WTC11 (cell line): Measurements from ENCODE around the gene GCAT.

Source experiments
- AFF4 ChIP-seq: sonication (generic); formaldehyde crosslinking; IDR thresholded peaks from 2 replicates; pipeline ENCODE4 v1.8.1; 2023; ENCODE audit warnings: mild to moderate bottlenecking, missing genetic modification reagents, borderline replicate concordance
- AR ChIP-seq: fragments of 250-450 bp; sonication (Bioruptor Pico); IDR thresholded peaks from 2 replicates; pipeline ENCODE4 v1.9.0; 2021; ENCODE audit warnings: mild to moderate bottlenecking
- ATF3 ChIP-seq: sonication (generic); formaldehyde crosslinking; conservative IDR thresholded peaks from 2 replicates; pipeline ENCODE4 v1.8.1; 2022; ENCODE audit warnings: mild to moderate bottlenecking, missing genetic modification reagents
- ATF6 ChIP-seq: sonication (generic); formaldehyde crosslinking; IDR thresholded peaks from 2 replicates; pipeline ENCODE4 v1.8.1; 2023; ENCODE audit warnings: mild to moderate bottlenecking, missing genetic modification reagents
- CTCF ChIP-seq: fragments of 200-600 bp; IDR thresholded peaks from 2 replicates; pipeline ENCODE4 v1.8.0; 2022; ENCODE audit warnings: antibody characterized with exemption
- JUN ChIP-seq: sonication (generic); formaldehyde crosslinking; IDR thresholded peaks from 2 replicates; pipeline ENCODE4 v1.8.0; 2023; ENCODE audit warnings: mild to moderate bottlenecking, missing genetic modification reagents
- MAX ChIP-seq: sonication (generic); formaldehyde crosslinking; IDR thresholded peaks from 2 replicates; pipeline ENCODE4 v1.8.0; 2022; ENCODE audit warnings: mild to moderate bottlenecking, missing genetic modification reagents
- SOX15 ChIP-seq: fragments of 250-450 bp; sonication (Bioruptor Pico); IDR thresholded peaks from 2 replicates; pipeline ENCODE4 v1.9.0; 2021; ENCODE audit warnings: mild to moderate bottlenecking
- USF2 ChIP-seq: sonication (generic); formaldehyde crosslinking; IDR thresholded peaks from 2 replicates; pipeline ENCODE4 v1.8.1; 2023; ENCODE audit warnings: mild to moderate bottlenecking, missing genetic modification reagents, moderate library complexity
- ZBTB21 ChIP-seq: sonication (generic); formaldehyde crosslinking; IDR thresholded peaks from 2 replicates; pipeline ENCODE4 v1.8.1; 2023; ENCODE audit warnings: mild to moderate bottlenecking, missing genetic modification reagents, borderline replicate concordance

- TF ChIP-seq JUN (CRISPR knock-in tag), result no peak
- no peak for TF ChIP-seq AR (CRISPR knock-in tag)
- no peak for TF ChIP-seq AFF4 (CRISPR knock-in tag)
- TF ChIP-seq ATF3, result no peak
- no peak for TF ChIP-seq CTCF
- no peak for TF ChIP-seq ATF6 (CRISPR knock-in tag)
- no peak for TF ChIP-seq MAX (CRISPR knock-in tag)
- no peak for TF ChIP-seq SOX15
- TF ChIP-seq ZBTB21 (CRISPR knock-in tag), result no peak
- no peak for TF ChIP-seq USF2 (CRISPR knock-in tag)
Observed at GRCh38 chr22:37805810-37806277, 1.9 kb upstream of the GCAT start.
